DMS 273 (cell line): ENCODE data around the gene SNED1.

Source experiments
- DNase-seq: peaks from one replicate; lab custom pipeline; 2025; ENCODE audit not compliant: unreplicated experiment; lab: John Stamatoyannopoulos, UW

SNED1 gene

DNA sequence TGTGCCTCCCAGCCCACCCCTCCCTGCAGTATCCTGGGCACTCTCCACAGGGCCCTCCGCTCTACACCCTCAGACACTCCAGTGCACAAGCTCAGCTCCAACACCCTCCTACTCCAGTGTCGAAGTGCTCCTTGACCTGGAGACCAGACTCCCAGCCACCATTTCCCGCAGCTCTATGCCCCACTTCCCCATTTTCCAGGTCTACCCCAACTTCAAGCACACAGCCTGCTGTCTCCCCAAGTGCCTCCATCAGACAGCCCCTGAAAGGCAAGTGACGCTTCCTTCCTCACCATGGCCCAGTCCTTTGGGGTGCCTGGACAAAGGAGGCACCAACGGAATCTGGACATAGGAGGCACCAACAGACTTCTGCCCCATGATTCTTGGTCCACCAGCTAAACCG, 143.6 kb downstream of the SNED1 start:
- DNase-seq: no peak

DNA sequence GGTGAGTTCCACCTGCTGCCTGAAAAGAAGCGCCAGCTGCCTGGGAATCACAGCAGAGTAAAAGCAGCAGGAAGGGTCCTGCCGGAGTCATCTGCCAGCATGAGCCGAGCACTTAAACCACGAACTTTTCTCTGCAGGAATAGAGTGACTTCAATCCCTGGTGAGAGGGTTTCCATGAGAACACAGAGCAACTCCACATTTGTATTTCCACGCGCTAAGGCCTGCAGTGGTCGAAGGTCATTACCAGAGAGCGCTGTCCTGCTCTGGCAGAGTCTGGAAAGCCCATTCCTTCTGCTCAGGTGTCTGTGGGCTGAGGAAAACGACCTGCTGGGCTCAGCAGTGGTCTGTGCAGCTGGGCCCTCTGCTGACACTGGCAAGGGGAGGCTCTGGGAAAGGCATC, 144.2 kb downstream of the SNED1 start:
- DNase-seq: no peak
